B cell (primary cell): Measurements from ENCODE around the gene DLGAP4. TPM values are rescaled to one million over a fixed set of nuclear protein-coding genes. Genes with fewer than 3 reads are reported as not detected.

Experiments used
- ATAC-seq: fragments of 200-7000 bp; cut with Tn5 transposase; one replicate; pipeline ENCODE4 v1.10.0; 2021; ENCODE audit warnings: low read depth, mild to moderate bottlenecking, moderate number of reproducible peaks, moderate library complexity
- CTCF ChIA-PET: fragments of 350-600 bp; sonication (Branson Sonifier 250); formaldehyde crosslinking; loops from one replicate; lab custom pipeline; 2021; ENCODE audit warnings: antibody characterized with exemption, inconsistent platforms; lab: Charles Lee
- POLR2A ChIA-PET: fragments of 350-600 bp; sonication (Branson Sonifier 250); formaldehyde crosslinking; loops from one replicate; lab custom pipeline; 2021; ENCODE audit warnings: antibody characterized with exemption; lab: Charles Lee
- DNase-seq: peaks from one replicate; pipeline ENCODE4 v3.0.0; 2013
- H2AFZ ChIP-seq: 2 replicates; pipeline ENCODE4 v1.6.1; 2012; ENCODE audit warnings: mild to moderate bottlenecking, low read depth, low read length; ENCODE audit not compliant: insufficient read depth, poor library complexity, severe bottlenecking
- H3K27ac ChIP-seq, 2 donors: 1 replicate in 1 of 2; 2 replicates in 1 of 2; pipeline ENCODE4 v1.5.1; 2012 to 2013; ENCODE audit warnings: low read length in 2 of 2, mild to moderate bottlenecking in 2 of 2, moderate library complexity in 1 of 2
- H3K27me3 ChIP-seq, 4 experiments: fragments of 200-600 bp in 1 of 4; sonication (generic) in 1 of 4; replicated peaks in 1 of 4; 1 replicate in 2 of 4; 2 replicates in 2 of 4; pipeline versions ENCODE4 v1.6.1 to v1.7.0; 2013 to 2016; ENCODE audit warnings: low read length in 3 of 4, mild to moderate bottlenecking in 2 of 4, mixed read lengths in 1 of 4, moderate library complexity in 1 of 4; ENCODE audit not compliant: insufficient read depth in 4 of 4, control insufficient read depth in 3 of 4; ENCODE audit errors: control extremely low read depth in 1 of 4
- H3K36me3 ChIP-seq, 2 experiments: replicated peaks in 1 of 2; 1 replicate in 1 of 2; 2 replicates in 1 of 2; pipeline versions ENCODE4 v1.6.1 to v1.7.1; 2013; ENCODE audit warnings: low read length in 1 of 2; ENCODE audit not compliant: insufficient read depth in 2 of 2, control insufficient read depth in 1 of 2; ENCODE audit errors: control extremely low read depth in 1 of 2, extremely low read depth in 1 of 2
- H3K4me1 ChIP-seq, 2 donors: fragments of 200-600 bp in 1 of 2; sonication (generic) in 1 of 2; 1 replicate in 1 of 2; 2 replicates in 1 of 2; pipeline versions ENCODE4 v1.5.1 to v1.6.1; 2013 to 2017; ENCODE audit warnings: low read length in 2 of 2; ENCODE audit not compliant: control insufficient read depth in 2 of 2, insufficient read depth in 2 of 2
- H3K4me2 ChIP-seq: replicated peaks from 2 replicates; pipeline ENCODE3; 2012; ENCODE audit warnings: mild to moderate bottlenecking, low read depth, low read length; ENCODE audit not compliant: poor library complexity, severe bottlenecking
- H3K4me3 ChIP-seq, 5 experiments: fragments of 200-600 bp in 1 of 5; sonication (generic) in 1 of 5; 1 replicate in 3 of 5; 2 replicates in 2 of 5; pipeline versions ENCODE4 v1.5.1 to v1.7.0; 2011 to 2016; ENCODE audit warnings: low read length in 4 of 5, mild to moderate bottlenecking in 4 of 5, low read depth in 2 of 5, control low read depth in 1 of 5, moderate library complexity in 1 of 5; ENCODE audit not compliant: insufficient read depth in 1 of 5; ENCODE audit errors: control extremely low read depth in 1 of 5, extremely low read depth in 1 of 5
- H3K79me2 ChIP-seq: fragments of 200-600 bp; sonication (generic); one replicate; pipeline ENCODE4 v1.6.0; 2016; ENCODE audit warnings: low read length; ENCODE audit not compliant: control insufficient read depth, insufficient read depth
- H3K9ac ChIP-seq: fragments of 200-600 bp; sonication (generic); 2 replicates; pipeline ENCODE4 v1.6.1; 2017; ENCODE audit warnings: mild to moderate bottlenecking, low read length, moderate library complexity
- H3K9me3 ChIP-seq, 3 donors: one replicate each; pipeline versions ENCODE4 v1.6.1 to v1.7.1; 2013; ENCODE audit warnings: low read length in 2 of 3; ENCODE audit not compliant: control insufficient read depth in 2 of 3, insufficient read depth in 1 of 3; ENCODE audit errors: control extremely low read depth in 1 of 3
- H4K20me1 ChIP-seq: 2 replicates; pipeline ENCODE4 v1.6.0; 2012; ENCODE audit warnings: mild to moderate bottlenecking, low read length; ENCODE audit not compliant: insufficient read depth, control insufficient read depth, poor library complexity, severe bottlenecking
- H3K27ac Mint-ChIP-seq: one replicate; pipeline ENCODE4 v1.8.0; 2021; ENCODE audit warnings: mixed read lengths
- H3K27me3 Mint-ChIP-seq: one replicate; pipeline ENCODE4 v1.8.0; 2021; ENCODE audit warnings: mixed read lengths
- H3K4me1 Mint-ChIP-seq: one replicate; pipeline ENCODE4 v1.8.0; 2021; ENCODE audit warnings: mixed read lengths
- H3K4me3 Mint-ChIP-seq: one replicate; pipeline ENCODE4 v1.8.0; 2021; ENCODE audit warnings: mixed read lengths
- H3K9me3 Mint-ChIP-seq: one replicate; pipeline ENCODE4 v1.8.0; 2022; ENCODE audit warnings: mixed read lengths; ENCODE audit not compliant: insufficient read depth
- EZH2 ChIP-seq: IDR thresholded peaks from 2 replicates; pipeline ENCODE4 v1.6.1; 2012; ENCODE audit warnings: borderline replicate concordance, low read depth, mild to moderate bottlenecking, moderate library complexity, low read length; ENCODE audit not compliant: insufficient read depth, poor library complexity, severe bottlenecking
- WGBS: methylation state at CpG from one replicate; pipeline ENCODE4 v1.1.5; 2013; ENCODE audit warnings: missing lambda C conversion rate; ENCODE audit not compliant: insufficient coverage; 5-methylcytosine and 5-hydroxymethylcytosine counted together
- intact Hi-C: fragments of 100-400 bp; cut with micrococcal nuclease; formaldehyde crosslinking; loops from one replicate; pipeline ENCODE4 v1.10.0; 2022
- polyA plus RNA-seq: library from polyadenylated mRNA; depleted of rRNA; stranded (reverse); fragments of >200 nt; gene quantifications from 2 replicates; pipeline ENCODE4 v1.2.3, GENCODE V29; 2012
- total RNA-seq, 2 donors: library from RNA; stranded (reverse); fragments of 120-200 nt in 1 of 2; gene quantifications; 1 replicate in 1 of 2; 2 replicates in 1 of 2; pipeline versions ENCODE4 v1.2.3 to v1.2.4, GENCODE V29; 2013 to 2022
- TF ChIP-seq, protein P1 (sequence below): fragments of 200-600 bp; IDR thresholded peaks from one replicate; pipeline ENCODE4 v1.8.0; 2022; ENCODE audit warnings: antibody characterized with exemption, mild to moderate bottlenecking

The DLGAP4 gene
- total and polyA plus RNA-seq, 2 donors (not counting 1 experiment from before 2014, with no cell fraction given): 68.8 to 87.8 TPM

DNA sequence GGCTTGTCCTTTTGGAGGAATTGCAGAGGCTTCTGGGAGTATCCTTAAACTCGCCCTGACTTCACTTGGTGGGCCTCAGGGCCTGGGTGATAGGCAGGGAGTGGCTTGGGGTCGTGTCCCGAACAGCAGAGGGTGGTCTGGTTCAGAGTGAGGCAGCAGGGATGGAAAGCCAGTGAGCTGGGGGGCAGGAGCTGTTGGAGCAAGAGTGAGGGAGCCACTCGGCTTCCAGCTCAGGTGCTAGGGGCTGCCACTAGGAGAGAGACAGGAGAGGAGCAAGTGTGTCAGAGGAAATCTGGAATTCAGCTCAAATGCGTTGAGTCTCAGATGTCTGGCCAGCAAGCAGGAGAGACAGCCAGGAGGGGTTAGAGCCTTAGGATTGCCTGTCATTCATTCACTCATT lies 85.8 kb downstream of the DLGAP4 start:
- no peak overlapping the region for H3K9ac ChIP-seq
- no peaks in the 10 kb centered on the region for H3K27me3 ChIP-seq
- DNase-seq (no peak), ATAC-seq (no peak)
- no peaks in the 10 kb centered on the region for H3K9me3 Mint-ChIP-seq
- no peak overlapping the region for H3K27ac Mint-ChIP-seq
- H3K4me3 Mint-ChIP-seq: no peak overlapping the region
- H3K36me3 ChIP-seq: no peaks in the 10 kb centered on the region
- H3K79me2 ChIP-seq: no peaks in the 10 kb centered on the region
- no peak overlapping the region for H2AFZ ChIP-seq
- H4K20me1 ChIP-seq: no peaks in the 10 kb centered on the region
- no peak overlapping the region for H3K27ac ChIP-seq
- intact Hi-C loops: no loop called here
- no peaks in the 10 kb centered on the region for H3K4me1 Mint-ChIP-seq
- 60% methylated on average over 5 of the region's 5 CpGs for WGBS
- no peaks in the 10 kb centered on the region for H3K9me3 ChIP-seq
- TF ChIP-seq EZH2: no peak
- TF ChIP-seq, protein P1, sequence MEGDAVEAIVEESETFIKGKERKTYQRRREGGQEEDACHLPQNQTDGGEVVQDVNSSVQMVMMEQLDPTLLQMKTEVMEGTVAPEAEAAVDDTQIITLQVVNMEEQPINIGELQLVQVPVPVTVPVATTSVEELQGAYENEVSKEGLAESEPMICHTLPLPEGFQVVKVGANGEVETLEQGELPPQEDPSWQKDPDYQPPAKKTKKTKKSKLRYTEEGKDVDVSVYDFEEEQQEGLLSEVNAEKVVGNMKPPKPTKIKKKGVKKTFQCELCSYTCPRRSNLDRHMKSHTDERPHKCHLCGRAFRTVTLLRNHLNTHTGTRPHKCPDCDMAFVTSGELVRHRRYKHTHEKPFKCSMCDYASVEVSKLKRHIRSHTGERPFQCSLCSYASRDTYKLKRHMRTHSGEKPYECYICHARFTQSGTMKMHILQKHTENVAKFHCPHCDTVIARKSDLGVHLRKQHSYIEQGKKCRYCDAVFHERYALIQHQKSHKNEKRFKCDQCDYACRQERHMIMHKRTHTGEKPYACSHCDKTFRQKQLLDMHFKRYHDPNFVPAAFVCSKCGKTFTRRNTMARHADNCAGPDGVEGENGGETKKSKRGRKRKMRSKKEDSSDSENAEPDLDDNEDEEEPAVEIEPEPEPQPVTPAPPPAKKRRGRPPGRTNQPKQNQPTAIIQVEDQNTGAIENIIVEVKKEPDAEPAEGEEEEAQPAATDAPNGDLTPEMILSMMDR: no peak
- ChIA-PET POLR2A (no interaction called here), CTCF (no interaction called here)
- H3K4me1 ChIP-seq: no peaks in the 10 kb centered on the region
- no peak overlapping the region for H3K4me2 ChIP-seq
- no peak overlapping the region for H3K4me3 ChIP-seq
- H3K27me3 Mint-ChIP-seq: peaks cover 39% of the 10 kb centered on the region

DNA sequence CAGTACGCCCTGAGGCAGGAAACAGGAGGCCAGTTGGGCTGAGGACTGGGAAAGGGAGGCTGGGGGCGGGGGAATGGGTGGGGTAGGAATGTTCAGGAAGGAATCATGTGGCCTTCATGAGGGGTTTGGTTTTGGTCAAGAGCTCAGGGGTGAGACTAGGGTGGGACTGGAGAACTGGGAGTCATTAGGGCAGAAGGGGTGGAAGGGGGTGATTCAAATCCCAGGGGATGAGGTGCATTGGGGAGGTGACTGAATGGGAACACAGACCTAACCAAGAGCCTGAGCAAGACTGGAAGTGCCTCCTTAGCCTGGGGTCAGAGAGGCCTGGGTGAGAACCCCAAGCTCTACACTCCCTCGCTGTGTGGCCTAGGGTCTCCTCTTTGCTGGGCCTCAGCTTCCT lies 86.8 kb downstream of the DLGAP4 start:
- no peaks in the 10 kb centered on the region for H3K9me3 ChIP-seq

More for the DNA sequence above, 86.8 kb downstream of the DLGAP4 start:
- Mint-ChIP-seq H3K27ac (no peak overlapping the region), H3K4me3 (no peak overlapping the region), H3K4me1 (no peaks in the 10 kb centered on the region), H3K9me3 (no peaks in the 10 kb centered on the region), H3K27me3 (peaks cover 34% of the 10 kb centered on the region)
- no peaks in the 10 kb centered on the region for H3K36me3 ChIP-seq
- no peaks in the 10 kb centered on the region for H3K79me2 ChIP-seq
- no peak for DNase-seq
- ChIA-PET POLR2A (no interaction called here), CTCF (no interaction called here)
- H3K4me1 ChIP-seq: no peaks in the 10 kb centered on the region
- no peak overlapping the region for H3K27ac ChIP-seq
- no peak overlapping the region for H3K4me3 ChIP-seq
- H2AFZ ChIP-seq: no peak overlapping the region
- WGBS: 81% methylated on average over 3 of the region's 3 CpGs
- no peak overlapping the region for H3K4me2 ChIP-seq
- H3K27me3 ChIP-seq: no peaks in the 10 kb centered on the region
- H4K20me1 ChIP-seq: no peaks in the 10 kb centered on the region
- H3K9ac ChIP-seq: no peak overlapping the region
- TF ChIP-seq EZH2: no peak
- TF ChIP-seq, protein P1: no peak
- no peak for ATAC-seq
- intact Hi-C loops: no loop called here
